HG03045 (cell line): Measurements from ENCODE around the gene ARFIP1.
"Not testable (repeated sequence)": the region's sequence is repeated elsewhere in the genome, so short reads cannot be mapped to it uniquely, and the experiment has no call there.

Experiments
- ATAC-seq: cut with Tn5 transposase; IDR thresholded peaks from one replicate; pipeline ENCODE4 v1.9.1; 2021; ENCODE audit warnings: mild to moderate bottlenecking, moderate library complexity; ENCODE audit not compliant: unreplicated experiment

The ARFIP1 gene, protein sequence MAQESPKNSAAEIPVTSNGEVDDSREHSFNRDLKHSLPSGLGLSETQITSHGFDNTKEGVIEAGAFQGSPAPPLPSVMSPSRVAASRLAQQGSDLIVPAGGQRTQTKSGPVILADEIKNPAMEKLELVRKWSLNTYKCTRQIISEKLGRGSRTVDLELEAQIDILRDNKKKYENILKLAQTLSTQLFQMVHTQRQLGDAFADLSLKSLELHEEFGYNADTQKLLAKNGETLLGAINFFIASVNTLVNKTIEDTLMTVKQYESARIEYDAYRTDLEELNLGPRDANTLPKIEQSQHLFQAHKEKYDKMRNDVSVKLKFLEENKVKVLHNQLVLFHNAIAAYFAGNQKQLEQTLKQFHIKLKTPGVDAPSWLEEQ

DNA sequence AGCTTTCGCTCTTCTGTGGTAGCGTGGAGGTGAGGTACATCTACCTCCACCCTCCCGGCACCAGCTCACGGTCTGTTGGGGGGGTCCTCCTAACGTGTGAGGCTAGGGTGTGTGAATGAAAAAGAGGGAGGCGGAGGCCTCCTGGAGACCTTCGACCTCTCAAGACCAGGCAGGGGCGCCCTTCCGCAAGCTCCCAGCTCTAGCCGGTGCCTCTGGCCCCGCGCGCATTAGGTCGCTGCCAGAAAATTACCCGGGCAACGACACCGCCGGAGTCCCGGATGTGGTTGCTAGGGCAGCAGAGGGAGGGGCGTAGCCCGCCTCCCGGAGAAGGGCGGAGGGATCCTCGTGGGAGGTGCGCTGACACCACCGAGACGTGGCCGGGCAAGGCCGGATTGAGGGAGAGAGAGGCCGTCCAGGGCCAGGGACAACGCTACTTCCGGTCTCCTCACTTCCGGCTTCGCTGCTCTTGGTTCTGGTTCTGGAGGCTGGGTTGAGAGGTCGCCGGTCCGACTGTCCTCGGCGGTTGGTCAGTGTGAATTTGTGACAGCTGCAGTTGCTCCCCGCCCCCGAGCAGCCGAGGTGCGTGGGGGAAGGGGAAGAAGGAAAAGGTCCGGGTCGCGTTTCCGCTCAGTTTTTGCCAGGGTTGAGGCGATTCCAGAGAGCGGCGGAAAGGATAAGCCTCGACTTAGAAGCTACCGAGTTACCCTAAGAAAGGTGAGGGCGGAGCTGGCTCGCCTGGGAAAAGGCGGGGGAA is at the start of gene ARFIP1, which contains the start of gene TIGD4:
ARFIP1 (plus strand) TSS at position 442 of the 754 bp plus-strand sequence. CDS start 49,680 bp downstream, outside the sequence.
TIGD4 (minus strand) TSS at position 218 of the 754 bp plus-strand sequence. CDS start 8,726 bp downstream, outside the sequence.
- ATAC-seq: peak; percentile 97

DNA sequence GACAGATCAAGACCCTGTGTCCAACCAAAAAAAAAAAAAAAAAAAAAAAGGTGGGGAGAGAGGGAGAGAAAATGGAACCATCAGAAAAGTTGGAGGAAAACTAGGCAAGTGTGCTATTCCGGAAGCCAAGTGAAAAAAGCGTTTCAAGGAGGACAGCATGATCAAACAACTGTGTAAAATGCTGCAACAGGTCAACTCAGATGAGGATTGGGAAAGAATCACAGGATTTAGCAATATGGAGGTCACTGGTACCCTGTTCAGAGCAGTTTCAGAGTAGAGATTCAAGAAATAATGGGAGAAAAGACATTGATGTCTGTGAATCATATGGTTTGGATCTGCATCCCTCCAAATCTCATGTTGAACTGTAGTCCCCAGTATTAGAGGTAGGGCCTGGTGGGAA is 47.8 kb upstream of the ARFIP1 start:
- no peak for ATAC-seq

DNA sequence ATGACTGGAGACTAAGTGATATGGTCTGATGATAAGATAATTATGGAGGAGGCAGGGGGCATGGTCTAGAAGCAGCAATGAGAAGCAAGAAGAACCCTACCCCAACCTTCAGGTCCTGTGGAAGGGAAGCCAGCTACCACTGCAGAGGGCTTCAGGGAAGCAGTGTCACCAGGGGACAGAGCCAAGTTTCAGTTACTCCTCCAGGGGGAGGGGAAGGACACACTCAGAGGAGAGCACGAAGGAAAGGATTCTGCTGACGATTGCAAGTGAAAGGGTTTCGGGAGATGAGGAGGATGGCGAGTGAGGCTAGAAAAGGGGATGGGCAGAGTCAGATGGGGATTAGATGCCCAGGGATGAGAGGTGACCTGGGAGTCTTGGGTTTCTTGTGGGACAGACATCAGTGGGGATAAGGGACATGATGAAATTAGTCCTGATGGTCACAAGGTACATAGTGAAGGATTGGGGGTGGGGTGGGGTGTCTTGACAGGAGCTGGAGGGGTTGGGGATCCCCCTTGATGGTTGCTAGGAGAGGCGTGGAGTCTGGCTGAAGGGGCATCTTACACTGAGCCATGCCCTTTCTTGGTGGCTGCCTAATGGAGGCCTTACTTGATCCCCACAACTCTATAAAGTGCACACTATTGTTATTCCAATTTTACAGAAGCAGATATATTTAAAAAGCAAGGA is 45.6 kb upstream of the ARFIP1 start:
- no peak for ATAC-seq

DNA sequence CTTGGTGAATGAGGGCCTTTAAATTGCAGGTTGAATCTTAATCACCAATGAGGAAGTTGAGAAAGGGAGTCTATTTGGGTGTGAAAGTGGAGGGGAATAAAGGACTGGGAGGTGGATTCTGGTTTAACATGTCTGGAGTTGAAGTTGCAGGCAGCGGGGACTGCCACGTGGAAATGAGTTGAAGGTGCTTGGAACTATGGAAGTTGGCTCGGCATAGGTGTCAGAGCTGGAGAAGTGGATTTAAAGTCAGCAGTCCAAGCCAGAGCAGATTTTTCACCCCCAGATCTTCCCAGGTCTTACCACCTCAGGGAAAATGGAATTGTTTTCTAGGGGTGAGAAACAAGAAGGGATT is 45.1 kb upstream of the ARFIP1 start:
- no peak for ATAC-seq

DNA sequence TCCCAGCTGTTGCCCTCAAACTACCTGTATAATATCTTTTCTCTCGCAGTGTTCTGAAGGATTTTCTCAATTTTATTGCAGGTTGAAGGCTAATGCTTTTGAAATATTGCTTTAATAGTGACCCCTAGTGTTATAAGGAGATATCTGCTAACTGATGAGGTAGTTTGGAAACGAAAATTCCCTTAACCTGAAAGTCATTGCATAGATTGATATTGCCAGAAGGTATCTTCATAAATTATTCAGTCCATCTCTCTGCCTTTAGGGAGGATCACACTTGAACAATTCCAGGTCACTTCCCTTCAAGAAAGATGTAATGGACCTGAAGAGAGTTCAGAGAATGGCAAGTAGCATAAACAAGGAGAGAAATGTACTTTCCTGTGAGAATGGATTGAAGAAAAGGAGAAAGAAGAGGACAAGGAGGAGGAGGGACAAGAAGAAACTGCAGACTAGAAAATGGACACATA is 44.3 kb upstream of the ARFIP1 start:
- no peak for ATAC-seq

DNA sequence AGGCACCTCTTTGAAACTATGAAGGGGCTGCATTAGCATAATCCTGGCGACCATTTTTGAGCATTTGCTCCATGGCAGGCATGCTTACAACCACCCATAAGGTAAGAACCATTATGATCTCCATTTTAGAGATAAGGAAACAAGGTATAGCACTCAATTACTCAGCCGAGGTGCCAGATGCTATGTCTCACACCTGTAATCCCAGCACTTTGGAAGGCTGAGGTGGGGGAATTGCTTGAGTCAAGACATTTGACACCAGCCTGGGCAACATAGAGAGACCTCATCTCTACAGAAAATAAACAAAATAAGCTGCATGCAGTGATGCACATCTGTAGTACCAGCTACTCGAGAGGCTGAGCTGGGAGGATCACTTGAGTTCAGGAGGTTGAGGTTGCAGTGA is 43.8 kb upstream of the ARFIP1 start:
- ATAC-seq: no peak

DNA sequence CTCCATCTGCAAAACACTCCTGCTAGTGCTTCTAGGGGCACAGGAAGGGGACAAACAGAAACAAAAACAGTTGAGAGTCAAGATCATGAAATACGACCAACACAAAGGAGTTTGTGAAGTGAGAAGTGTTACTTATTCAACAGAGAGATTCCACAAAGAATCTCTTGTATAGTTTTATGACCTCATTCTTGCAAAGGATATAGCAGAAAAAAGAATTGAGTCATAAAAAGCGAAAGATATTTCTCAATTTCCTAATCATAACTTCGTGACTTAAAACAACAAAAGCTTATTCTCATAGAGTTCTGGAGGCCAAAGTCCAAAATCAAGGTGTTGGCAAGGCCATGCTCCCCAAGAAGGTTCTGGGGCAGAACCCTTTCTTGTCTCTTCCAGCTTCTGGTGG is 40.9 kb upstream of the ARFIP1 start:
- ATAC-seq: no peak

DNA sequence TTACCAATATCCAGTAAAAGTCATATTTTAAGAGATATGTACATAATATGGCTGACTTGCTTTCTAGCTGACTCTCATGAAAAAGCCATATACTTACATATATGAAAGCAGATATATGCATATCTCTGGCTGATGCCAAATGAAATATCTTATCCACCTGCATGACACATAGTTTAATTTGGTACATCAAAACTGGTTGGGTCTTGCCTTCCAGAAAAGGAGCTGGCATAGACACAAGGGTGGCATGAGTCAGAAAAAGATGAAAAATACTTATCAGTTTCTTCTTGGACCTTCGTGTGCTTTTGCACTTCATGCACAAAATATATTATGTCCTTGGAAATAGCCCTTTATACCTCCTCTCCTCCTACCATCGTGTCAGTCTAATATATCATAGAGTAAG is 32.3 kb upstream of the ARFIP1 start:
- ATAC-seq: no peak

DNA sequence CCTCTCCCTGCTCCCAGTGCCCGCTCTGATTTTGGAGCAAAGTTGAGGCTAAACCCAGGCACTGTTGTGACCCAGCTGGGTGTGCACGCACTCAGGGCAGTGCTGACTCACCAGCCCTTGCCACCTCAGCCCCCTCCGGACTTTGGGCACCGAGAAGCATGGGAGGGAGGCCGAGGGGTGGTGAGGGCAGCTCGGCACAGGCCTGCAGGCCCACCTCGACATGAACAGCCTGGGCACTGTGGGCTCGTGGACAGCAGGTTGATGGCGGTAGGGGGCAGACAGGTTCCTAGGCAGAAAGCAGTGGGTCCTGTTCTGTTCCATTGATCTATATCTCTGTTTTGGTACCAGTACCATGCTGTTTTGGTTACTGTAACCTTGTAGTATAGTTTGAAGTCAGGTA is 31.1 kb upstream of the ARFIP1 start:
- ATAC-seq: no peak

DNA sequence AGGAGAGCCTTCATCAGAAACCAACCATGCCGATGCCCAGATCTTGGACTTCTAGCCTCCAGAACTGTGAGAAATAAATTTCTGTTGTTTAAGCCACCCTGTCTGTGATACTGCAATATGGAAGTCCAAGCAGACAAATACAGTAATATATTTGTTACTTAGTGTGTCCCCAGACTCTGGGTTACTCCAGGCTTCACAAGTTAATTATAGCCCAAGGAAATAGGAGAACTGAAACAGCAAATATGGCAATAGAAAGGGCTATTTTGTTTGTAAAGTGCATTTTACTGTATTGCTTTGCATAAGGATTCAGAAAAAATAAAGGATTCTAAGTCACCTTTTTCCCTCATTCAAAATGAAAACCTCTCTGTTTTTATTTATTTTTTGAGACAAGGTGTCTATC is 16.0 kb upstream of the ARFIP1 start:
- no peak for ATAC-seq

DNA sequence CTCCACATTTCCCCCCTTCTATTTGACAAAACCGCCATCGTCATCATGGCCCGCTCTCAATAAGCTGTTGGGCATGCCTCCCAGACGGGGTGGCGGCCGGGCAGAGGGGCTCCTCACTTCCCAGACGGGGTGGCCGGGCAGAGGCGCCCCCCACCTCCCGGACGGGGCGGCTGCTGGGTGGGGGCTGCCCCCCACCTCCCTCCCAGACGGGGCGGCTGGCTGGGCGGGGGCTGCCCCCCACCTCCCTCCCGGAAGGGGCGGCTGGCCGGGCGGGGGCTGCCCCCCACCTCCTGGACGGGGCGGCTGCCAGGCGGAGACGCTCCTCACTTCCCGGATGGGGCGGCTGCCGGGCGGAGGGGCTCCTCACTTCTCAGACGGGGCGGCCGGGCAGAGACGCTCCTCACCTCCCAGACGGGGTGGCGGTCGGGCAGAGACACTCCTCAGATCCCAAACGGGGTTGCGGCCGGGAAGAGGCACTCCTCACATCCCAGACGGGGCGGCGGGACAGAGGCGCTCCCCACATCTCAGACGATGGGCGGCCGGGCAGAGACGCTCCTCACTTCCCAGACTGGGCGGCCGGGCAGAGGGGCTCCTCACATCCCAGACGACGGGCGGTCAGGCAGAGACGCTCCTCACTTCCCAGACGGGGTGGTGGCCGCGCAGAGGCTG is 14.6 kb upstream of the ARFIP1 start:
- ATAC-seq: not testable (repeated sequence)

DNA sequence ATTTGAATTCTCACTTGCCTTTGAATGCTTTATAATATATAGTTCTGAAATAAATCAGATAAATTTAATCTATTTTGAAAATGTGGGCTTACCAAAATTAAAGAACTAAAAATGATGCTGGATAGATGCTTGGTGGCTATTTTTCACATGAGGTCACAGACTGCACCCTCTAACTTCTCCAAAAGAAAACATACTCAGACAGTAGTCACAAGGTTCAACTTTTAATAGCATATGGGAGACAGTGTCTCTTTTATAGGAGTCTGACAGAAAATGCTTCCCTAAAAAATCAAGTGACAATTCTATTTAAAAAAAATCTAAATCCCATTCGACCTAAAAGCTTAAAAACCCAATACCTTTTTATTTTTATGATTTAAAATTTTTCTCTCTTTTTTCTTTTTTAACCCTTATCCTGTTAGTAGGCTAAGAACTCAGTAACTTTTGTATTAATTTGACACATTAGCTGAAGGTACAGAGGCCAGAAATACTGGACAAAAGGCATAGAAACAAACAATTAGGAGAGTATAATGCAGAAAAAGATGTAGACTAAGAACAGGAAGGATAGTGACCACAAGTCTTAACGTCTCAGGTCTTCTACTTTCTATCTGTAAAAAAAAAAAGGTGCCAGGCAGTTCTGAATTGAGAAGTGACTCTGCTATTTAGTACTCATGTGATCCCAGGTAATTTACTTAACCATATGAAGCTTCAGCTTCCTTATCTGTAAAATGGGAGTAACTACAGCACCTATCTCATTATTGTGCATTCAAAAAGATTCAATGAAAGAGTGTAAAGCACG is 7.8 kb upstream of the ARFIP1 start:
- ATAC-seq: no peak

DNA sequence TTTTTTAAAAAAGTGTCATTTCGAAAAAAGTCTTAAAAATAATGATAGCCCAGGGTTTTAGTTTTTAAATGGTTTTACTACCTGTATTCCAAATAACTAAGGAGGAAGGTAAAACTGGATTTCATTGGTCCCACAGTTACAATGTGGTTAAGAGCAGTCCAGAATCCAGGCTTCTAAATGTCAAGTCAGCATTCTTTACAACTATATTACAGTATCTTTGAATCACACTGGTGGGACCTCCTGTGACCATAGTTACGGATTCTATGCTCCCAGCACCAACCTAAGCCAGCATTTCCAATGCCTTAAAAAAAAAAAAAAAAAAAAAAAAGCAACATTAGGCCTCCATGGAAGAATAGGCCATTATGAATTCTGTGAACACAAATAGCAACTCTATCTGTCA is 6.4 kb upstream of the ARFIP1 start:
- ATAC-seq: no peak

DNA sequence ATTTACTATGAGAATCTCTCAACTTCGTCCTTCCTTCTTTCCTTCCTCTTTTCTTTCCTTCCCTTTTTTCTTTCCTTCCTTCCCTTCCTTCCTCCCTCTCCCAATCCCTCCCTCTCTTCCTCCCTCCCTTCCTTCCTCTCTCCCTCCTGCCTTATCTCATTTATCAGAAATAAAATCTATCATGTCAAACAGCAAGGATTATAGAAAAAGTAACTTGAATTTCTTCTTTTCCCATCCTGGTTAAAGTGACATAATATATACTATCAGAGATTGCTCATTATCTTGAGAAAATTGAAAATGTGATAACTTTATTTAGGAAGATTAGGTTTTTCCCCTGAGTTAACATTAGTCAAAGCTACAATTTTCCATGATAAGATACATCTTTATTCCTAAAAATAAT is 5.8 kb upstream of the ARFIP1 start:
- ATAC-seq: no peak

DNA sequence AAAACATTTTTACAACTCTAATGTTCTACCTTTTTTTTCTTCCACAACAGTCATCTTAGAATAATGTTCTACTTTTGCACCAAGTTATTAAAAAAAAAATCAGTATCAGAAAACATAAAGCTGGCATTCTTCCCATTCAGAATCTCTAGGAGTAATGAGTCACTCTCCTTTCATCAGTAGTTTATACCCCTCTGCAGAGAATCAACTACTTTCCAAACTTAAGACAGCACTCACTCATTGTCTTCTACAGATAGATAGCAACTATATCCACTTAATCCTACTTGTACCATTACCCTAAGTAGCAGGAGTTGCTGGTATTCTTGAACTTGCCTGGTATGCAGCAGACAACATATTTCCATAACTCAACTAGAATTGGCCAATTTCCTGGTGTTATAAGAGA is 3.4 kb upstream of the ARFIP1 start:
- no peak for ATAC-seq

DNA sequence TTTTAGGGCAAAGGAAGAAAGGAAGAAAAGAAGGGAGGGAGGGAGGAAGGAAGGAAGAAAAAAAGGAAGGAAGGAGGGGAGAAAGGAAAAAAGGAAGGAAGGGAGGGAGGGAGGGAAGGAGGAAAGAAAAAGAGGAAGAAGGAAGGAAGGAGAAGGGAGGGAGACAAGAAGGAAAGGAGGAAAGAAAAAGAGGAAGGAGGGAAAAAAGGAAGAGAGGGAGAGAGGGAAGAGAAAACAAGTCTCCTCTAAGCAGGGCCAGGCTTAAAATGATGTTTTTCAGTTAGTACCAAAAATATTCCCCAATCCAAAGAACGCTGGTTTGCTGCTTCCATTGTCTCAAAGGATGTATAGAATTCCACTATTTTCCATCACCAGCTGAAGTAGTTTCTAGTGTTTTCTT is 2.3 kb upstream of the ARFIP1 start:
- no peak for ATAC-seq

DNA sequence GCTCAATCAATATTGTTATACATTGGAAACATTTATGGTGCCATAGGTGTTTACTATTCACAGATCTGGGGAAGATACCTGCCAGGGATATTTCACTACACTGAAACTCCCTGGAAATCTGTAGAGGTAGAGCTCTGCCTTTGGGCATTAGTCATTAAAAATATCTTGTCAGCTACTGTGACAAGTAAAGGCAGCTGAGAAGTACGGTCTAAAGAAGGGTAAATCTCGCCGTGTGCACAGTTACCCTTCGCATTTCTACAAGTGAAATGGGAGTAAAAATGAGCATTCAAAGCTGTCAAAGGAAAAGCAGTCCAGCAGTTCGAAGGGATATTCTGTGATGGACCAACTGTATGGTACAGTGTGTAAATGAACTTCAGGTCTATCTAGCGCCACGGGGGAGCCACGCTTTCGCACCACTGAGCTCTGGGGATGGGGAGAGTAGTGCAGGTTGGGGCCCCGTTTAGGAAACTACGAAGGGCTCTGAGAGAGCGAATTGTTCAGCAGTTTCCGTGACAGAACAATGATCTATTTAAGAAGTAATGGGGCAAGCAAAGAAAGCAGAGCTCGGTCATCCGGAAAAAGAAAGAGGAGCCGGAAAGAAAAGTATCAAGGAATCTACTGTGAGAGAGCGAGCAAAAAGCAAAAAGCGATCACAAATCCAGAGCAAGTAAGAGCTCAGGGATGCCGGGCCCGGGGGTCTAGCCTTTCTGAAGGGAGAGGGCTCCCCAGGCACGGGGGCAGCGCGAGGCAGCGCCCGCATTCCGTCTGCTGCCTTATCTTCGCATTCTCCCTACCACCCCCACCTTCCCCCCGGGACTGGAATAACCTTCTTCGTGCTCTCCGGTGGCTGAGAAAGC is 870 bp upstream of the ARFIP1 start:
- ATAC-seq: no peak

DNA sequence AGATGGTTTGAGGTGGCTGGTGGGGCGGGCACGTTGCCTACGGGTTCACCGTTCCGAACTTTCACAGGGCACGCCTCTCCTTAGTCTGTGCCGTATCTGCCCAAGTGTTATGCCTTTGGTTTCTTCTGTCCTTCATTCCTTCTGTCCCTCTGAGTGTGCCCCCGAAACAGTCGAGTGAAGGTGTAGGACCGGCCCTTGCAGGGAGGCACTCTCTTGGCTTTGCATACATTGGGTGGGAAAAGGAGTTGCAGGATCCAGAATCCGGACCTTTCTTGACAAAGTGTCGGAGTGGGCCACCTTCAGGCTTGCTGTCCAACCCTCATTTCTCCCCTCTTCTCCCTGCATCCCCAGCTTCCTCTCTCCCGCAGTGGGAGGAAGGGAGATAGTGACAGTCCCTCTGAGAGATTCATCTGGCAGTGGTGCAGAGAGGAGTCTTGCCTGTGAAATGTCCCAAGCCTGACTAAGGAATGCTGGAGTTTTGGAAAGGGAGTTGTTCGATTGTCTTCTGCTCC is 569 bp downstream of the ARFIP1 start:
- ATAC-seq: peak; percentile 24
